HG03354 (cell line): ENCODE measurements around the gene SMAP2.
A peak's percentile ranks its signal among the peaks of the same experiment; 100 is the strongest.
"Not testable (repeated sequence)": the region's sequence is repeated elsewhere in the genome, so short reads cannot be mapped to it uniquely, and the experiment has no call there.

Experiments
- ATAC-seq: cut with Tn5 transposase; IDR thresholded peaks from one replicate; pipeline ENCODE4 v1.9.1; 2021; ENCODE audit warnings: mild to moderate bottlenecking; ENCODE audit not compliant: unreplicated experiment, poor library complexity, severe bottlenecking

Gene SMAP2

GRCh38 chr1:40388456-40389321 lies 15.2 kb downstream of the SMAP2 start:
- ATAC-seq: not testable (repeated sequence)

- ATAC-seq: no peak
Observed at GRCh38 chr1:40389322-40389803, 15.8 kb downstream of the SMAP2 start.

- no peak for ATAC-seq
Observed at GRCh38 chr1:40389871-40390560, 16.5 kb downstream of the SMAP2 start.

GRCh38 chr1:40390857-40391256 lies 17.3 kb downstream of the SMAP2 start:
- ATAC-seq: no peak

GRCh38 chr1:40391688-40392145 lies 18.2 kb downstream of the SMAP2 start:
- ATAC-seq: peak; percentile 58

- no peak for ATAC-seq
Observed at GRCh38 chr1:40392221-40392620, 18.7 kb downstream of the SMAP2 start.

- no peak for ATAC-seq
Observed at GRCh38 chr1:40393173-40393572, 19.6 kb downstream of the SMAP2 start.

- ATAC-seq: no peak
Observed at GRCh38 chr1:40394491-40395172, 21.1 kb downstream of the SMAP2 start.

- ATAC-seq: no peak
Observed at GRCh38 chr1:40395190-40396175, 22.0 kb downstream of the SMAP2 start.

- ATAC-seq: no peak
Observed at GRCh38 chr1:40396420-40396819, 22.9 kb downstream of the SMAP2 start.

- no peak for ATAC-seq
Observed at GRCh38 chr1:40397258-40397657, 23.7 kb downstream of the SMAP2 start.

- peak; percentile 57 for ATAC-seq
Observed at GRCh38 chr1:40399984-40400704, 26.6 kb downstream of the SMAP2 start.

- ATAC-seq: no peak
Observed at GRCh38 chr1:40401473-40402201, 28.1 kb downstream of the SMAP2 start.

GRCh38 chr1:40404670-40405462 lies 31.3 kb downstream of the SMAP2 start:
- no peak for ATAC-seq

GRCh38 chr1:40405812-40406211 lies 32.3 kb downstream of the SMAP2 start:
- no peak for ATAC-seq

GRCh38 chr1:40407453-40407852 lies 33.9 kb downstream of the SMAP2 start:
- ATAC-seq: no peak

GRCh38 chr1:40409467-40409866 lies 35.9 kb downstream of the SMAP2 start:
- no peak for ATAC-seq
